ENCODE measurements around the gene GRIA4.
"Not testable (repeated sequence)": the region's sequence is repeated elsewhere in the genome, so short reads cannot be mapped to it uniquely, and the experiment has no call there.

Gene GRIA4

DNA sequence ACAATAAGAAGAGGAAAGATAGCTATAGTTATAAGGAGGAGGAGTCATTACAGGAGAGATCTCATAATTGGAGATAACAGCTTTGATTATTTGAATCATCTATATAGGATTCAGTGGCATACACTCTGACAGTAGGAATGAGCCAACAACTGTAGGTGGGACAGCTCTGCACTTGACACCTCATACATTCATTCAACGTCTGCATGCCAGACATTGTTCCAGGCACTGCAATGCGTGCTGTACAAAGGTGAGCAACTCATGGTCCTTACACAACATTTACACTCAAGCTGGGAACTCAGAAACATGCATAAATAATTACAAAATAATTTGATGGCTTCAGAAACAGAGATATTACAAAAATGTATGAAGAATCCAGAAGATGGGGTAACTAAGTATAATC, 257.9 kb downstream of the GRIA4 start:
- no peak for DNase-seq

DNA sequence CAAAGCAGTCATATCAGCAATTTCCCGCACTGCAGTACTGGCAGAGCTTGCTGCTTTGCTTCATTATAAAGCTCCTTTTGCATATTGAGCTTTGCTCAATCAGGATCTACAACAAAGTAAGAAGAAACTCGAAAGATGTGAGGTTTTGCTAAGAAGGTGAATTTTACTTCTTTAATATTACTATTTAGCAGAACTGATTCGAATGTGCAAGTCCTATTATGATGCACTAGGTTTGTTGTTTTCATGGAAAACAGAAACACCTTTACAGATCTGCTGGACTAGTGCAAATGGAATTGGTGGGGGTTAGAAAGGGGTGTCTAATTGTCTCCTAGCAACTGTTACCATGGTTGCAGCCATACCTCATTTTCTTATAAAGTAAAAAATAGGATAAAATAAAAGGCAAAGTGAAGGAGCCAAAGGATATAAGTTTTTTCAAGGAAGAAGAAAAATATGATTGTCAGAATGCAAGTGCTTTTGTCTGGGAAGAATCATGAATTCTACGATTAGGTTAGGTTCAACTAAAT, 259.0 kb downstream of the GRIA4 start:
- DNase-seq, result no peak

GRCh38 chr11:105870516-105871113, 260.7 kb downstream of the GRIA4 start:
- no peak for DNase-seq

- no peak for DNase-seq
Observed at GRCh38 chr11:105878510-105878909, 268.6 kb downstream of the GRIA4 start.

- DNase-seq, result not testable (repeated sequence)
Observed at GRCh38 chr11:105878927-105879326, 269.1 kb downstream of the GRIA4 start.

DNA sequence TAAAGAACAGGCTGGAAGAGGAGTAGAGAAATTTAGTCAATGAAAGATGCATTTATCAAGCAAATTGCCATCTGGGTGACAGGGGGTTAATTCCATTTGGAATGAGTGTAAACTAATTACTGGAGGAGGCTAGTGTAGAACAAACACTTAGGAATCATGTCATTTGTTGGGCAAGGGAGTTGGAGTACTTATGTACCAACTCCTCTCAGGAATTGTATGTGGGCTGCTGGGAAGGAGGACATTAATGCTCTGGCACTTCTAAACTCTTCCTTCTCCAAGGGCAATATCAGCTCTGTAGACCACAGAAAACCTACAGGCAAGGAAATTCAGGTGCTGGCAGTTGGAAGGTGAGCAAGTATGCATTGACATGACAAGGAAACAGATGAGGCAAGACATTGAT, 271.2 kb downstream of the GRIA4 start:
- DNase-seq, result no peak

DNA sequence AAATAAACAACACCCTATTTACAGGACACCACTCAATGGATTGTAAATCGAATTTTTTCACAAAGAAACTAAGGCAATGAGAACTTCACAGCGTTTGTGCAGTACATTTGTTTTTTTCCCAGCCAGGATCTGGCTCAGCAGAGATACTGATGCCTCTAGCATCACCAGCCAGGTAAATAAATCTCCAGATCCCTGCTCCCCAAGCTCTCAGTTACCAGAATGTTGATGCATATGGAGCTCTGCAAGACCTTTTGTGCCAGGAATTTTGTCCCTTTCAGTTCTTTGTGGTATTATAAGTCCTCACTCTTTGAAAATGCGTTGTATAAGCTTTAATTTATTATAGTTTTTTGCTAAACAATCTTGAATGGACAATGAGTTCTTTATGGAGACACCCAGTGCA, 274.6 kb downstream of the GRIA4 start:
- DNase-seq, result no peak

DNA sequence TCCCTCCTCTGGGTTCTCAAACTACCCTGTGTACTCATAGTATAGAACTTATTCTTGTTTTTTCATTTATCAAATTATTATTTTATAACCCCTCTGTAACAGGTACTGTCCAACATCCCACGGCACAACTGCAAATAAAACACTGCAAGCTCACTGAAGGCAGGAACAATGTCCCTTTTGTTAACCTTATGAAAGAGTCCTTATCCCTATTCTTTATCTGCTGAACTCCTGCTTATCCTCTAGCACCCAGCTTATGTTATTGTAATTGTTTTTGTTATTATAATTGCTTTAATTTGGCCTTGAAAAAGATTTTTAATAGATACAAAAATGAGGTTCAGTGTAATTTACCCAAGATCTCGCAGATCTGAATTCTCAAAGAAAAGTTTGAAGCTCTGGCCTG, 281.8 kb downstream of the GRIA4 start:
- no peak for DNase-seq

DNA sequence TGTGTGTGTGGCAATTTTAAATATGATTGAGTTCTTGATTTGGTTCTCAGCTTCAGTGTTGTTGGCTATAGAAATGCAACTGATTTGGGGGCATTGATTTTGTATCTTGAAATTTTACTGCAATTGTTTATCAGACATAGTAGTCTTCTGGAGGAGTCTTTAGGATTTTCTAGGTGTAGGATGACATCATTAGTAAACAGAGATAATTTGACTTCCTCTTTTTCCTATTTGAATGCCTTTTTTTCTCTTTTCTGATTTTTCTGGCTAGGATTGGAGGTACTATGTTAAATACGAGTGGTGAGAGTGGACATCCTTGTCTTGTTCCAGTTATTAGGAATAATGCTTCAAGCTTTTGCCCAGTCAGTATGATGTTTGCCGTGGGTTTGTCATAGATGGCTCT, 287.3 kb downstream of the GRIA4 start:
- no peak for DNase-seq

GRCh38 chr11:105899772-105900171, 289.9 kb downstream of the GRIA4 start:
- DNase-seq, result no peak

- no peak for DNase-seq
Observed at GRCh38 chr11:105900515-105901035, 290.7 kb downstream of the GRIA4 start.

DNA sequence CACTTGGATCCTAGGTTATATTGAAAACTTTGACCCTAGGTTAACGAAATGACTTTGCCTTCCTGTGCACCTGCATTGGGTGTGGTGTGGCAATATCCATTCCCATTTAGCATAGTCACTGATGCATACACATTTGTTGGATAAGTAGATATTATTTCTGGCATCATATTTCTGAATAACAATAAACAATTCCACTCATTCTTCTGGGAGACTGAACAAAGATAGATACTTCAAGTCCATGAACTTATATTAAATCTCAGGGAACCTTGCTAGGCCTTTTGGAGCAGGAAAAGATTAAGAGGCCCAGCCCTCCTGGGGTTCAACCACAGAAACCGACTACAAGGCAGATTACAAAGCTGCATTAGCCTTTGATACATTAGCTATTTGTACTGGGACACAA, 293.2 kb downstream of the GRIA4 start:
- DNase-seq, result no peak

DNA sequence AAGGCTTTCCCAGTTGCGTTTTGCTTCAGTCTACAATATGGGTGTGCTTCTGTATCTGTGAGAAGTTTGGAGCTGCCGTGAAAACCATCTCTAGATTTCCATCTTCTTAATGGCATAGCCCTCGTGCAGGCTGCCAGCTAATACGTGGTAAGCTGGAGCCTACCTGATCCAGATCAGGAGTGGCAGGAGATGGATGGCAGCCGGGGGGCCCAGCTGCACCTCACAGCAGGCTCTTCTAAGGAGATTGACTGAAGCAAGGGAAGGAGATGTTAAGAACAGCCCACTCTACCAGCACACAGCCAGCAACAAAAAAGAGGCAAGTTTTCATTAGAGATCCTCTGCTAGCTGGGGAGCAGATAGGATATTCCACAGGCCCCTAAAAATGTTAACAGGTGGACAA, 296.6 kb downstream of the GRIA4 start:
- DNase-seq, result no peak

- DNase-seq, result no peak
Observed at GRCh38 chr11:105907319-105907718, 297.4 kb downstream of the GRIA4 start.

DNA sequence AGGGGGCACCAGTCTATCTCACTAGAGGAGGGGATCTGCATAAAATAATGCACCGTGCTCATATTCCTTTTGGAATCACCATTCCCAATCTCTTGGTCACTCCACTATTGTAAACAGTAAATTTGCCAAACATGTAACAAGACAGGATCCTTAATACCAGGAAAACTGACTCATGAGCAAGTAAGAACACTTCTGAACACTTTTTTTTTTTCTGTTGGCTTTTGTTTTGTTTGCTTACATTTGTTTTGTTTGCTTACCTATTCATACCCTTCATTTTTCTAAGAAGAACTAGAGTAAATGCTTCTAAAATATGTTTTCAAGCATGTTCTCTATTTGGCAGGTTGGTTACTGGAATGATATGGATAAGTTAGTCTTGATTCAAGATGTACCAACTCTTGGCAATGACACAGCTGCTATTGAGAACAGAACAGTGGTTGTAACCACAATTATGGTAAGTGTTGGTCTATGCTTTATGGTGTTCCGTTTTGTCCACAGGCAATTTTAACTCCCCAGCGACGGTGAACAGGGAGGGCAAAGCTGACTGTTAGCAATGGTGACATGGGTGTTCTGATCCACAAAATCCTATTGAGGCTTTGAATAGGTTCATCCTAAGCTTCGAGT, 300.3 kb downstream of the GRIA4 start:
- no peak for DNase-seq

DNA sequence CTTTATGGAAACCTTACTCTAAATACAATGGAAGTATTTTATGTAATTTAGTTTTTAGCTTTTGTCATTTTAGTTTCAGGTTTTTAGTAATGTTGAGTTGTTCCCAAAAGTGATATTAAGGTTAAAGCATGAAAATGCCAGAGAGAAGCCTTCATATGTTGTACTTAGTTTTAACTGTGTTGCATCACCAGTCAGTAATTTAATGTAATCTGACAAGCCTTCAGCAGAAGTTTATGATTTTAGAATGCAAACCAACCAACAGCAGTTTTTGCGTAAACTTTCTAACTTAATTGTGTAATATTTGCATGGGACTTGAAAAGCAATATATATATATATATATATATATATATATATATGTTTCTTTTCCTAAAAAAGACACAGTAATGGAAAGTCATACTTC, 301.6 kb downstream of the GRIA4 start:
- no peak for DNase-seq

DNA sequence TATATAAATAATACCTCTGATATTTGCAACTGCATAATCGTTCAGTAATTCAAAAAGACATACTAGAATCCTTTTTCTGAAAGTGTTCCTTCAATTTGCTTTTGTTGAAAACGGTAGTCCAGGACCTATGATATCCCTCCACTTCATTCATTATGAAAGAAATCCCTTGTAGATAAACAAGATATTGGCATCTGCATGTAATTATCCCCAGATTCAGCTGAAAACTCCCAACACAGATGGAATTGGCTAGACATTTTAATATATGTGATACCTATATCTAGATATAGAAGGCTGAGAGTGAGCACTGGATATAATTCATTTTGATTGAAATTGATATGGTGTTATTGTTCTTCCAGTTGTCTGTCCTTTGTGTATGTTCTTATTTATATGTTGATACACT, 302.8 kb downstream of the GRIA4 start:
- no peak for DNase-seq

GRCh38 chr11:105915021-105915420, 305.1 kb downstream of the GRIA4 start:
- DNase-seq, result peak; percentile 74

DNA sequence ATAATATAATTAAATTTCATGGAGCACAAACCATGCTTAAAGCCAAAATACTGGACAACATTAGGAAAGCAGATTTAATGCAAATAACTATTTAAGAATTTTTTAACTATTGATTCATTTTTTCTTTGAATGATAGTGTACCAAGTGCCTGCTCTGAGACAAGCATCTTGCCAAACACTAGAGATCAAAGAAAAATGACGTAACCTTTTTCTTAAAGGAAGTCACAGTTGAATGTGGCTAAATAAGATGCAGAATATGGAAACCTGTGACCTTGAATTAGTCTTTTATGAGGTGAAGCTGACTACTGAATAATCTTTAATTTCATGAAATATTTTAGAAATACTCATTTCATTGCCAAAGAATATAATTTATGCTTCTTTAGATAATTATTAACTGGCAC, 308.2 kb downstream of the GRIA4 start:
- no peak for DNase-seq

DNA sequence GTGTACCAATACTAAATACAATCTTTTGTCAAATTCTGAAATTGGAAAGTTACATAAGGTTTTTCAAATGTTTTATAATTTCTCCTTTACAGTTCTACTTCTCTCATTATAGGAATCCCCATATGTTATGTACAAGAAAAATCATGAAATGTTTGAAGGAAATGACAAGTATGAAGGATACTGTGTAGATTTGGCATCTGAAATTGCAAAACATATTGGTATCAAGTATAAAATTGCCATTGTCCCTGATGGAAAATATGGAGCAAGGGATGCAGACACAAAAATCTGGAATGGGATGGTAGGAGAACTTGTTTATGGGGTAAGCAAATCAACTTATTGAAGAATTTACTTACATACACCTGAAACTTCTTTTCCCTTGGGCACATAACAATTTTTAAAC, 308.7 kb downstream of the GRIA4 start:
- no peak for DNase-seq

DNA sequence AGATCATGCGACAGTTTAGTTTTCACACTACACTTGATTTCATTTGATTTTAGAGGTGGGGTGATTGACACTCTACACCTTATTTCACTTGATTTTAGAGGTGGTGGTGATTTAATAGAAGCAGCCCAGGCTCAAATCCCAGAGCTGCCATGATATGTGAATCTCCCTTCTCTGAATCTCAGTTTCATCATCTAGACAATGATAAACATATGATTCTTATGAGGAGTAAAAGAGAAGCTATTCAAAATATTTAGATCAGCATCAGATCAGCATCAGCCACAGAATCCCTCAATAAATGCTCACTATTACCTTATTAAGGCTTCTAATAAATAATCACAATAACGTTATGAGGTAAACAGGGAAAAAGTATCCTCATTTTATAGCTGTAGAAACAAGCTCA, 313.4 kb downstream of the GRIA4 start:
- no peak for DNase-seq

- DNase-seq, result no peak
Observed at GRCh38 chr11:105923807-105924206, 313.9 kb downstream of the GRIA4 start.

- no peak for DNase-seq
Observed at GRCh38 chr11:105929084-105929955, 319.4 kb downstream of the GRIA4 start.

- DNase-seq, result no peak
Observed at GRCh38 chr11:105933695-105934094, 323.8 kb downstream of the GRIA4 start.
